PC-9 (cell line): ENCODE results near the gene WFDC1.

Experiments
- EZH2 ChIP-seq: fragments of 200-600 bp; sonication (generic); IDR thresholded peaks from 2 replicates; pipeline ENCODE4 v1.8.0; 2017; ENCODE audit warnings: antibody characterized with exemption, low read depth
- TF ChIP-seq, protein P1 (sequence below): fragments of 200-600 bp; sonication (generic); conservative IDR thresholded peaks from 2 replicates; pipeline ENCODE4 v1.6.1; 2017; ENCODE audit warnings: mixed run types, antibody characterized with exemption, mild to moderate bottlenecking, moderate library complexity

DNA sequence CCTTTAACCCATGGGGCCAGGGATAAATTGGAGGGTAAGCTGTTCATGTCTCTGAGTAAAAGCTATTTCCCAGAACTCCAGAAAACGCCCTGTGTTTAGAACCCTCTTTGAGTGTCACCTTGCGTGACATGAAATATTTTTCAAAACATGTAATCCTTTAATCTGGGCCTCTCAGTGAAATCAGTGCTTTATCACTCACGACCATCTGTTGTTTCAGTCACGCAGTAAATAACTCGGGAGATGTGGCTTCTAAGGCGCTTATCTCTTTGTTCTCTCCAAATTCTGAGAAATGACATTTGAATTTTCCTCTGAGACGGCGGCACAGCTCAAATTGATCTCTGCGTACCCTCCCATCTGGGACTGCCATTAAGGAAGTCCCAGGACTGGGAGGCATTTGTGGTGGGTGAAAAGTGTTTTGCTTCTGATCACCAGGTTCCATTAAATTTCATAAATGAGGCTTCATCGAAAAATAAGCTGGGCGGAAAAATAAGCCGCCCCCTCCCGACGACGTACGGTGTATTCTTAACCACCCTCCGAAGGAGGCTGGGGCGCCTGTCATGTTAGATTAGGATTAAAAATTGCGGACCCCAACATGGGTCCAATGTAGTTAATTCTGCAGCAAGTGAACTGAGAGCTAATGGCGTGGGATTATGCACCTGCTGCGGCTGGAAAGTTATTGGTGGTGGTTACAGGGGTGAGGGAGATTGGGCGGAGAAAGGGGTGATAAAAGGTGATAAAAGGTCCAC is 12.7 kb downstream of the WFDC1 start:
- TF ChIP-seq, protein P1, sequence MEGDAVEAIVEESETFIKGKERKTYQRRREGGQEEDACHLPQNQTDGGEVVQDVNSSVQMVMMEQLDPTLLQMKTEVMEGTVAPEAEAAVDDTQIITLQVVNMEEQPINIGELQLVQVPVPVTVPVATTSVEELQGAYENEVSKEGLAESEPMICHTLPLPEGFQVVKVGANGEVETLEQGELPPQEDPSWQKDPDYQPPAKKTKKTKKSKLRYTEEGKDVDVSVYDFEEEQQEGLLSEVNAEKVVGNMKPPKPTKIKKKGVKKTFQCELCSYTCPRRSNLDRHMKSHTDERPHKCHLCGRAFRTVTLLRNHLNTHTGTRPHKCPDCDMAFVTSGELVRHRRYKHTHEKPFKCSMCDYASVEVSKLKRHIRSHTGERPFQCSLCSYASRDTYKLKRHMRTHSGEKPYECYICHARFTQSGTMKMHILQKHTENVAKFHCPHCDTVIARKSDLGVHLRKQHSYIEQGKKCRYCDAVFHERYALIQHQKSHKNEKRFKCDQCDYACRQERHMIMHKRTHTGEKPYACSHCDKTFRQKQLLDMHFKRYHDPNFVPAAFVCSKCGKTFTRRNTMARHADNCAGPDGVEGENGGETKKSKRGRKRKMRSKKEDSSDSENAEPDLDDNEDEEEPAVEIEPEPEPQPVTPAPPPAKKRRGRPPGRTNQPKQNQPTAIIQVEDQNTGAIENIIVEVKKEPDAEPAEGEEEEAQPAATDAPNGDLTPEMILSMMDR: no peak
- no peak for TF ChIP-seq EZH2
